ACHN (cell line): ENCODE data around the gene OPCML.

Experiments
- DNase-seq: peaks from one replicate; pipeline ENCODE4 v3.0.0-alpha.2; 2015
- in situ Hi-C: cut with HindIII; loops from 2 replicates; pipeline ENCODE4 v1.10.0; 2017; ENCODE audit warnings: low sequenced_read_pairs, low pct_ligation_motif_present, low pct_unique_long_range_greater_than_20kb

The OPCML gene

DNA sequence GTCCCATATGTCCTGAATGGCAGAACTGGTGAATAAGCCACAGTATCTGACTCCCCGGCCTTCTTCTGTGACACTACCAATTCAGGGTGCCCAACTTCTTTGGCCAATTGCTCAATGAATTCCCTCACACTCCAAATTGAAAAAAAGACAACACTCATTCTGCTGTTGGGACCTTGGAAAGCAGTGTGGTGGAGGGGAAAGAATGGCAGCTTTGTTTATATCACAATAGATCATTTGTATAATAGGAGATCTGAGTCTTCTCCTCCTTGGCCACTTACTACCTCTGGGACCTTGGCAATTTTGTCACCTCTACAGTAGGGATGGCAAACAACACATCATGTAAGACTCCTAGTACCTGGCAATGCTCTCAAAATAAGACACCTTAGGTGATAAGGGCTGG lies 64.6 kb downstream of the OPCML start:
- no peak for DNase-seq
- in situ Hi-C loops: no loop called here

DNA sequence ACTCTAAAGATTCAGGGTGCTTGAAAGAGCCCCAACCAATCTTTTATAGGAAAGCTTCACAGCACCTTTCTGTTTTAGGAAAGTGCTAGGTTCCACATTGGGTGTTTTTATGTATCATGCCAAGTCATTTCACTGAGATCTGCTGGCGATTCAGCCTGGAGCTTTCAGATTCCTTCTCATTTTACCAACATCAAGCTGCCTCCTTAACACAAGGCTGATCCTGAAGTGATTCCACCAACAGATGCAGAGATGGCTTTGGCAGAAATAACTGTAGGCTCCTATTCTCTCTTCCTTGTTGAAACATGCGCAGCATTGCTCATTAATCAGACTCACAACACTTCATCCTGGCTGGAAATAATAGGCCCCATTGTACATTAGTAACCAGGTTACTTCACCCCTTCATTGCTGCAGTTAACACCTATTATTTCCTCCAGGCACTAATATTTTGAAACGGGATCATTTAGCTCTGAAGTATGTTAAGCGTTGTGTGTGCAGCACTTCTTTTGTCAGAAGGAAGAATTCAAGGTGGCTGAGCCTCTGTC lies 89.0 kb downstream of the OPCML start:
- in situ Hi-C loops: no loop called here
- DNase-seq: no peak

DNA sequence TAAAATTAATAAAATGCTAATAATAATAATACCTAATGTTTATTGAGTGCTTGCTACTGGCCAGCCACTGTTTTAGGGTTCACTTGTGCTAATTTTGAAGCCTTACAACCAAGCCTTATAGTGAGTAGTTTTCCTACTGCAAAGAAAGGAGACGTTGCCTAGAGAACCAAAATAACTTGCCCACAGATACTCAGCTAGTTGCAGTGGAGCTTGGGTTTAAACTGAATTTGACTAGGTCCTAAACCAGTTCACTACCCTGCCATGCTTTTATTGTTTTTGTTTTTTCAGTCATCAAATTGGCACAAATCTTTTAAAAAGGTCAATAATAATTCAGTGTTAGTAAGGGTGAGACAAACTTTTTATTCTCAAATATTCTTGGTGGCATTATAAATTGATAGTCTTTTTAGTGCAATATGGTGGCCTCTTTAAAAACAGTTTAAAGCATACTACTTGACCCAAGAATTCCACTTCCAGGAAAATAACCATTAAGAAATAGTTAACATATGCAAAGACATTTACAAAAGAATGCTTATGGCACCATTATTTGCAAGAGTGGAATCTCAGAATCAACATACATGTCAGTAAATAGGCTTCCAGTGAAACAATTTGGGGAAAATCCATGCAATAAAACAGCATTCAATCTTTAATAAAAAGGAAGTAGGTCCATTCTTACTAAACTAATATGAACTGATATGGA lies 90.2 kb downstream of the OPCML start:
- DNase-seq: no peak
- in situ Hi-C loops: no loop called here

DNA sequence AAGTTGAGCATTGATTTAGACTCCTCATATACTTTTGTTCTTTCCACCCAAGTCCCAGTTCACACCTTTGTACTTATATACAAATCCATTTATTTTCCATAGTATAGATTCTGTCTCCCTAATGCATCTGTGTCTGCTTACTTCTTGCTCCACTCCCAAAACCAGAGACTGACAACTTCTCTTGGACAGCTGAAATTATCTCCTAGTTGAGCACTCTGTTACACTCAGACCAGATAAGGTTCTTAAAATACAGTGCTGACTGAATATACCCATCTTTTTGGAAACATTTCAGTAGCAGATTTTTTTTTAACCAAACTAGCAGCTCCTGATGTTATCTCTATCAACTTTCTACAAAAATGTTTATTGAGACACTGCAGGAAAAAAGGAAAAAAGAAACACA lies 106.3 kb downstream of the OPCML start:
- no peak for DNase-seq
- in situ Hi-C loops: no loop called here

DNA sequence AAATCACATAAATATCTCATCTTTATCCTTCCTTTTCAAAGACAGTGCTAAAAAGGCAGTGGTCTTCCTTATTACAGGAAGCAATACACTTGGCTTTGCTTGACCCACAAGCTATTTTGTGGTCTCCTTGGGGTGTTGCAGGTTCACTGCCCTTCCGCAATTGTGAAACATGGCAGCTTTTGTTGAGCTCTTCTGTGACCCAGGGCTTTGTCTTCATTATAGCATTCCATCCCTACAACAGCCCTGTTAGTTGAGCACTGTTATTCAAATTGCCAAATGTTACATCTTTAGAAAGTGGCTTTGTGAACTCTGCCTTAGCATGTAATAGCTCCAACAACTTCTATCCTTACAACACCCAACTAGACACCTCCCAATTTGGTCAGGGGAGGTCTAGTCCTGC lies 107.1 kb downstream of the OPCML start:
- DNase-seq: no peak
- in situ Hi-C loops: no loop called here

DNA sequence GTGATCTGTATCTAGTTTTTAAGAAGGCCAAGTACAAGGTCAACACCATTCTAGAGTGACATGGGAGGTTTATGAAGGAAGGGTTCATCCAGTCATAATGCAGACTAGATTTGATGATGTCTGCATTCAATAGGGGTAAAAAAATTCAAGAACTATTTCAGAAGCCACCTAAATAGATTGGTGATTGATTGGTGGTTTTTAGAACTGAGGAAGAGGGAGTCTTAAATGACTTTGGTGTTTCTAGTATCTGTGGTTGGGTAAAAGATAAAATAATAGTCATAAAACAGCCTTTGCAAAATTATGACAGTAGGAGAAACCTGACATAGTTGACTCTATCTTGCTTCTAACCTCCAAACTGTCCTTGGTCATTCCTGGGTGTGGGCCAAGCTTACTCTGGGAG lies 114.1 kb downstream of the OPCML start:
- in situ Hi-C loops: no loop called here
- DNase-seq: no peak

DNA sequence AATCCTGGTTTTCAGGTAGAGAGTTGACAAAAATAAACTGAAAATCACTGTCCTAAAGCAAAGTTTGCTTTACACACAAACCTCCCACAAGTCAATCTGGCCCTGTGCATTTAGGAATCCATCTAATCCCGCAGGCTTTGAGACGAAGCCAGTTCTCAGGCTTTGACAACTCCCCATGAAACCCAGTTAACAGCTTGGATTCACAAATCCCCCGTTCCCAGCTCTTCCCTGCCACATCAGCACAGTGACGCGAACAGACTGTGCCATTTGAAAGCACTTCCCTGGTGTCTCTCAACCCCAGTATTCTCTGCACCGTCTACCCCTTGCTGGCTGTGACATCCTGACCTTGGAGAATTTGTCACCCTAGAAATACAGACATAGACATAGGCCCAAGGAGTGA lies 117.8 kb downstream of the OPCML start:
- DNase-seq: no peak
- in situ Hi-C loops: no loop called here

DNA sequence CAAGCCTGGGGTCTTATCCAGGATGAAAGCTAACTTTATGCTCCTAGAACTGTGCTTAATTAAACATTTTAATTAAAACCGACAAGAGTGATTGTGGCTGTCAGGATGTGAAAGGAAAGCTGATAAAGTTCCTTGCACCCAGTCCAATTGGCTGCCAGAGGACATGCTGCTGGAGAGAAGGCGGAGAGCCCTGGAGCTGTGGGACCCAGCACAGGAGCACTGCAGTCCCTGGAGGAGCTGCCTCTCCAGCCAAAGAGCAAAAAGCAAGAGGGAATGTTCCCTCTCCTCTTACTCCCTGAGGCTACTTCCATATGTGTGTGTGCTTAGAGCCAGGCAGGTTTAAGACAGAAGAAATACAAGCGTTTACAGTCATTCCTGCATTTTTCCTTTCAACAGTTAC lies 118.6 kb downstream of the OPCML start:
- in situ Hi-C loops: no loop called here
- no peak for DNase-seq

DNA sequence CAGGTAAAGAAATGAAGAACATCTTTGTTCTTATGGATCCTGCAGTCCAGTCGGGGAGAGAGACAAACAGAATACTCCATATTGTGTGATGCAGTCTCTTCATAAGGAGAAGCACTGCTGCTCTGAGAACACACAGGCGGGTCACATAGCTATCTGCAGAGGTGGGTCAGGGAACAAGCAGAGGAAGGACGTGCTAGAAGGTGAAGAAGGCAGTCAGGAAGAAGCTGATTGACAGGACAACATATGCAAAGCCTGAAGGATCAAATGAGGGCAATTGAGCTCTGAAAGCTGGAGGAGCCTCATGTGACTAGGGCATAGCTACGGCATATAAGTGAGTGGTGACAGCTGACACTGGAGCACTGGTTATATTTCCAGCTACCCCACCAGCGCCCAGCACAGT lies 122.5 kb downstream of the OPCML start:
- DNase-seq: no peak

DNA sequence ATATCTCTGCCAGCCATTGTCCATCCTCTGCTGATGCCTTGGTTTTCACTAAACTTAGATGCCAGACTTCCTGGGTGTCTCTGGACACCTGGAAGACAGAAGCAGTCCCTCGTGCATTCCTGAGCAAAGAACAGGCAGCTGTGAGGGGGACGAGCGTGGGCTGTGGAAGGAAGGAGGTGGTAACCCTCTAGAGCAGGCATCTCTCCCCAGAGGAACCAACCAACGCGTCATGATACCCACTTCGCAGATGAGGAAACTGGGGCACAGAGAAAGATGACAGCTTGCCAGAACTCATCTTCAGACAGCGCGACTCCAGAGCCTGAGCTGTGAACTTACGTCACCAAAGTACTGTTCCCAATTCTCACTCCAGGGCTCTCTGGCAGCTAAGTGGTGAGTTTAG lies 123.4 kb downstream of the OPCML start:
- in situ Hi-C loops: no loop called here
- DNase-seq: no peak

More for the DNA sequence above, 122.5 kb downstream of the OPCML start:
- in situ Hi-C loops: no loop called here

DNA sequence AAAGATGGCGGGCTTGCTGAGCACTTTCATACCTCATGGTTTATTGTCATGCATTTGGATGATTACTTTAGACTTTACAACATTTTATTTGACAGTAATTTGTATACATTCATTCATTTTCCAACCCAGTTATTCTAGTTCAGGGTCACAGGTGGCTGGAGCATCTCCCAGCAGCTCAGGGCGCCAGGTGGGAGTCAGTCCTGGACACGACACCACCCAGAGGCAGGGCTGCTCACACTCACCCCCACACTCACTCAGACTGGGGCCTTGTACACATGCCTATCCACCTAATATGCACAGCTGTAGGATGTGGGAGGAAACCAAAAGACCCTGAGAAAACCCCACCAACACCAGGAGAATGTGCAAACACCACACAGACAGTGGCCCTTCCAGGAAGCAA lies 123.9 kb downstream of the OPCML start:
- DNase-seq: no peak
- in situ Hi-C loops: no loop called here

DNA sequence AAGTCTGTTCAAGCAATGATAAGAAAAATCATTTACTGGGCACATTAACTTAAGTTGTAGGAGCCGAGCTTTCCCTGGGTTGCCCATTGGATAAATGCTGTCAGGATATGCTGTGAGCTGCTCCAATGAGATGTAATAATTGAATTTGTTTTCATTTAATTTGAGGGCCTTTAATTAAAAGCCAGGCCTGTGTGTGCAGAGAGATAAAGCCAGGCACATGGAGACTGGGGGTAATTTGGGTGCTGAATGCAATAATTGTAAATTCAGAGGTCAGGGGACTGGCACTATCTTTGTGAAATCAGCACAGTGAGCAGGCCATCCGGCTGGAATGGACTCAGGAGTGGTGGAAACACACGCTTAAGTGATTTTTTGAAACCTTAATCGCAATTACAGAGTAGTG lies 125.8 kb downstream of the OPCML start:
- DNase-seq: no peak
- in situ Hi-C loops: no loop called here

DNA sequence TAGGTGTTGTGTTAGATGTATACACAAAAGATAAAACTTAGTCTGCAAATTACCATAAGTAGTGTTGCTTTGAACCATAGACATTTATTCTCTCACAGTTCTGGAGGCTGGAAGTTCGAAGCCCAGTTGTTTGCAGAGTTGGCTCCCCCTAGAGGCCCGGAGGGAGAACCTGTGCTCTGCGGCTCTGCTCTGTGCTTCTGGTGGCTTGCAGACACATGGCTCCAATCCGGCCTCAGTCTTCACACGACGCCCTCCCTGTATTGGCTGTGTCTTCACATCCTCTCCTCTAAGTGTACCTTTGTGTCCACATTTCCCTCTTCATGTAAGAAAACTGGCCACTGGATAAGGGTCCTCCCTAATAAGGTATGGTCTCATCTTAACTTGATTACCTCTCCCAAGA lies 128.4 kb downstream of the OPCML start:
- peak; percentile 16 for DNase-seq

DNA sequence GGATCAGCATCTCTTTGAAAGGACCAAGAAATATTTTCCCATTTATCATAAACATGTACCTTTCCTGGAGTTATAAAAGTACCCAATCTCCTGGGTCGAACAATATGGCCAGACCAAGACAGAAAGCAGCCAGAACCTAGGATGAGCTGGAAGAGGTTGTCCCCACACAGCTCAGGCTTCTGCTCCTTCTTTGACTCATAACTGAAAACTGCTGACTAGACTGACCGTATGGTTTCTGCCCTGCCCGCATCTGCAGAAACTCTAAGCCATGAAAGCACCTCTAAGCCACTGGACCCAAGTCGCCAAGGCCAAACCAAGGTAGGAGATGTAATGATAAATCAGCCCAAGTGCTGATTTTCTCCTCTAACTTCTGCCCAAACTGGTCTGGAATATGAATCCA lies 129.8 kb downstream of the OPCML start:
- no peak for DNase-seq
- in situ Hi-C loops: no loop called here

More for the DNA sequence above, 128.4 kb downstream of the OPCML start:
- in situ Hi-C loops: no loop called here

DNA sequence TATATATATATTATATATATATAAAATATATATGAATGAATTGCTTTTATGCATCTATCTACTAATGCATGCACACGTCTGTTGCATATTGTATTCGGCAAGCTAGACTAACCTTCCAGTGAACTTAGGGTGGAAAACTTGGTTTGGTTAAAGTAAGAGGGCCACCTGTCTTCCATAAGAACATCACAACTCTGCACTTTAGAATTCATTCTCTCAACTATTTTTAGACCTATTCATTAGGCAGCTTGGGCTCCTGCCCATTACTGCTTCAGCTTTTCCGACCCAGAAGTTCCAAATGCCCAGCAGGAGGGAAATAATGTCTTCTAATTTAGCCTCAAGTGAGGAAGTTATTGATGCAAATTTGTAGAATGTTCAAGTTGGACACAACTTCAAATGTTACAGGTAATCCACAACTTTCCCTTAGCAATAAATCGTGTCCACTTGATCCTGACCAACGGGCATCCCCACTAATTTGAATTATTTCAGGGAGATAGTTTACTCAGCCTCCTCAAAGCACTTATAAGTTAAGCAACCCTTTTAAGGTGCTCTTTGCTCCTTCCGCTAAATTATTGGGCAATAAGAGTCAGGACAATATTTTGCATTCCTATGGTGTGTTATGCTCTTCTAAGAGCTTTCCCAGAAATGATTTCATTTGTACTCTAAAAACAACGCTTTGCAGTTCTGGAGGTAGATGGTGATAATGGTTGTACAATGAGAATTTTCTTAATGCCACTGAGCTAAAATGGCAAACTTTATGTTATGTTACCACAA lies 132.3 kb downstream of the OPCML start:
- DNase-seq: no peak
- in situ Hi-C loops: no loop called here

DNA sequence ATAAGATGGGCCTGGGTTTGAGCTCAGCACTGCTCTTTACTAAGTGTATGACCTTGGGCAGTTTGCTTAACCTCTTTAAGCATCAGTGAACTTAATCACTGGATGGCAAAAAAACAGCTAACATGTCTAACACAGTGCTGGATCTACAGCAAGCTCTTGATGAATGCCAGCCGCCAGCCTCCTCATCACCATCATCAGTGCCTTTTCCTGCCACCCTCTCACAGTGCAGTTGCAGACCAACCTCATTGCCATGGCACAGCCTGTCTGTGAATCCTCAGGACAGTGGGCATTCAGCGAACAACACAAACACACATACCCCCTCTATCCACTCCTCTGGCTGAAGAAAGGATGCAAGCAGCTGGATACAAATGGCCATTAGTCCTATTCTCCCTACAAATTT lies 133.0 kb downstream of the OPCML start:
- in situ Hi-C loops: no loop called here
- DNase-seq: no peak

DNA sequence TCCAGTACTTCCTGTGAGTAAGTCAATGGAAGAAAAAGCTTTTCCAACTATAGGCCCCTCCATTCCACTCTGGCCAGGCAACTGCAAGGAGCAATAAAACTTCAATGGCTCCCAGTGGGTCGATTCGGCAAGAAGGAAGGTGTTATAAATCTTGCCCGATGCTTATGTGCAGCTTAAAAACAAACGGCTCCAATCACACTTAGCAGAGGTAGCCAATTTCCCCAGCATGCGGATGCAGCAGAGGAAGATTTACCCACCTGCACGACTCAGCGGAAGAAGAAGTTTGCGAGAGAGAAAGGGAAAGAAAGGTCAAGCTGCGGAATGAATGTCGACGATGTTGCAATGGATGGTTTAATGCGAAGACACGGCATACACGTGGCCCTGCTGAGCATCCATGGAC lies 141.5 kb downstream of the OPCML start:
- in situ Hi-C loops: no loop called here
- no peak for DNase-seq

DNA sequence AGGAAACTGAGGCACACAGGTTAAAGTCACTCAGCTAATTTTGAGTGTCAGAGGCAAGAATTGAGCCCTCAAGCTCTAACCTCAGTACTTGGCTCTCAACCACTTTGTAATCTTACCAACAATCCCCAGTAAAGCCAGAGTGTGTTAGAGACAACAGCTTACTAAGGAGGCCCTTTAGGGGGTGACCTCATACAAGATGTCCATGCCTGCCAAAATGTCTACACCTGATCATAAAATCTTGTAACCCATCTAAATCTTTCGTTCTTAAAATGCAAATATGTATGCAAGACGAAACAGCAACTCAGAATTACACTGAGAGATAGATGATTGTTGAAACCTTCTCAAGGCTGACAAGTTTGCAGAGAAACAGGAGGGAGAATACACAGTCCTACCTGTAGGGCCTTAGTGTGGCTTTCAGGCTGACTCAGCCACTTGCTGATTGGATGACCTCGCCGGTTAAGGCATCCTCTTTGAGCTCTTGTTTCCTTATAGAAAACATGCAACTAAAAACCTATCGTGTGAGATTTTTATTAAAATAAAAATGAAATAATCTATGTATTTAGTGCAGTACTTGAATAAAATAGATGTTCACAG lies 143.2 kb downstream of the OPCML start:
- in situ Hi-C loops: no loop called here

DNA sequence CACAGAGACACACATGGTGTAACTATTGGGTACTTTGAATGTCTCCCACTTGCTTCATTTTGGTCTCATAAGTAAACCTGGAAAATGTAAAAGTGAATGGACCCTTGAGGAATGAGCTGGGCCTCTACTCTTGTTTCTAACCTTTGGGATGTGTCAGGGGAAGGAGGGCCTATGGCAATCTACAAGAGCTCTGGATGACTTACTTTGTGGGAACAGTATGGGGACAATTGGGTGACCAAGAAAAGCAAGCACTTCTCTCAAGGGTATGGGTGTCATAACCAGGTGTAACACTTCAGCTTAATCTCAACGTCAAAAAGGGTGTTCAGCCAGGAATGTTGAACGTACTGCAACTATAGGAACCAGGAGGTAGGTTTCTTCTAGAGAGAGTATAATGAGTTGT lies 144.0 kb downstream of the OPCML start:
- DNase-seq: no peak
- in situ Hi-C loops: no loop called here

More for the DNA sequence above, 143.2 kb downstream of the OPCML start:
- no peak for DNase-seq

DNA sequence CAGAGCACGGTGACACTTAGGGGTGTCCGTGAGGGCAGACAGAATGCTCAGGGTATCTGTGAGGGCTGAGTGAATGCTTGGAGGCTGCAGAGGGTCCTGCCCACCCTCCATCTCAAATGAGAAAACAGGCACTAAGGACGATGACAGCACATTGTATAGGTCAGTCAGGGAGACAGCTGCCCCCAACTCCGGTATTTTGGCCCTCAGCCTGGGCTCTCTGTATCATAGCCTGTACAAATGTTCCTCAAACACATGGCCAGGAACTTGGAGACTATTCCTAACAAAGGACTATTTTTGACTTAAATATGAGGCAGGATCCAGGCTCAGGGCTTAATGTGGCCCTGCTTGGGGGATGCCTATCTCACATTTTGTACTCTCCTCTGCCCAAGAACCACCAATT lies 145.4 kb downstream of the OPCML start:
- in situ Hi-C loops: no loop called here
- no peak for DNase-seq
